Endodermal cell (in vitro differentiated cells): Measurements from ENCODE around the gene RAB1A. TPM values are rescaled to one million over a fixed set of nuclear protein-coding genes. Genes with fewer than 3 reads are reported as not detected.
A peak's percentile ranks its signal among the peaks of the same experiment; 100 is the strongest.

Source experiments
- DNase-seq: peaks from one replicate; pipeline ENCODE4 v3.0.0-alpha.2; 2017
- H3K27ac ChIP-seq: 2 replicates; pipeline ENCODE4 v1.5.1; 2013; ENCODE audit warnings: mild to moderate bottlenecking, low read depth, low read length, moderate library complexity
- H3K27me3 ChIP-seq: 2 replicates; pipeline ENCODE4 v1.6.1; 2013; ENCODE audit warnings: mild to moderate bottlenecking, low read length, moderate library complexity; ENCODE audit not compliant: insufficient read depth, control insufficient read depth, poor library complexity, severe bottlenecking
- H3K36me3 ChIP-seq: 2 replicates; pipeline ENCODE4 v1.7.0; 2013; ENCODE audit warnings: mild to moderate bottlenecking, low read length, moderate library complexity; ENCODE audit not compliant: control insufficient read depth, insufficient read depth
- H3K4me1 ChIP-seq: one replicate; pipeline ENCODE4 v1.7.0; 2013; ENCODE audit warnings: low read length; ENCODE audit not compliant: control insufficient read depth, insufficient read depth
- H3K4me3 ChIP-seq: 2 replicates; pipeline ENCODE4 v1.5.1; 2013; ENCODE audit warnings: mild to moderate bottlenecking, low read length, moderate library complexity
- H3K9ac ChIP-seq: 2 replicates; pipeline ENCODE4 v1.6.1; 2013; ENCODE audit warnings: mild to moderate bottlenecking, low read length, moderate library complexity; ENCODE audit not compliant: poor library complexity, severe bottlenecking; ENCODE audit errors: extremely low read depth
- H3K9me3 ChIP-seq: 2 replicates; pipeline ENCODE4 v1.6.1; 2013; ENCODE audit warnings: mild to moderate bottlenecking, low read length, moderate library complexity; ENCODE audit not compliant: control insufficient read depth
- H3K27ac Mint-ChIP-seq: 2 replicates; pipeline ENCODE4 v1.8.0; 2020; ENCODE audit warnings: mixed read lengths
- H3K27me3 Mint-ChIP-seq: 2 replicates; pipeline ENCODE4 v1.8.0; 2021; ENCODE audit warnings: mild to moderate bottlenecking, mixed read lengths; ENCODE audit not compliant: insufficient read depth
- H3K36me3 Mint-ChIP-seq: 2 replicates; pipeline ENCODE4 v1.8.0; 2020; ENCODE audit warnings: low read depth, mixed read lengths
- H3K4me1 Mint-ChIP-seq: 2 replicates; pipeline ENCODE4 v1.8.0; 2020; ENCODE audit warnings: mixed read lengths
- H3K4me3 Mint-ChIP-seq: 2 replicates; pipeline ENCODE4 v1.8.0; 2020; ENCODE audit warnings: mild to moderate bottlenecking, moderate library complexity, mixed read lengths
- H3K9me3 Mint-ChIP-seq: 2 replicates; pipeline ENCODE4 v1.8.0; 2020; ENCODE audit warnings: mild to moderate bottlenecking, mixed read lengths
- CTCF ChIP-seq: fragments of 200-600 bp; sonication (generic); conservative IDR thresholded peaks from 2 replicates; pipeline ENCODE4 v1.5.0; 2021; ENCODE audit warnings: antibody characterized with exemption, mild to moderate bottlenecking
- WGBS, 2 experiments: methylation state at CpG; one replicate each; pipeline versions ENCODE4 v1.1.5 to v1.1.7; 2013; ENCODE audit warnings: missing lambda C conversion rate in 2 of 2, mixed read lengths in 1 of 2; ENCODE audit not compliant: insufficient coverage in 1 of 2, insufficient read length in 1 of 2; 5-methylcytosine and 5-hydroxymethylcytosine counted together
- total RNA-seq, 2 donors: library from RNA; stranded (reverse); fragmentation: NEBNext Ultra II Directional in 1 of 2; extraction: Animal tissue kit (Norgen Biotek cat#: 25700) in 1 of 2; gene quantifications; 2 replicates in 1 of 2; 3 replicates in 1 of 2; pipeline ENCODE4 v1.2.1, GENCODE V29; 2021

RAB1A gene
- total RNA-seq, 2 donors from 2014 or later: 122 to 125 TPM

- Histone ChIP-seq H3K27me3 (no peaks in the 10 kb centered on the region), H3K4me1 (no peaks in the 10 kb centered on the region), H3K27ac (no peak overlapping the region), H3K4me3 (peak overlapping the region; percentile 10), H3K36me3 (peaks cover 4% of the 10 kb centered on the region), H3K9me3 (peaks cover 32% of the 10 kb centered on the region), H3K9ac (no peak overlapping the region)
- Mint-ChIP-seq H3K27me3 (no peaks in the 10 kb centered on the region), H3K27ac (no peak overlapping the region), H3K4me1 (peaks cover 23% of the 10 kb centered on the region), H3K4me3 (no peak overlapping the region), H3K36me3 (peaks cover 47% of the 10 kb centered on the region), H3K9me3 (peaks cover 27% of the 10 kb centered on the region)
- no peak for TF ChIP-seq CTCF
- DNase-seq: peak; percentile 60
- WGBS, 2 experiments: 97 to 100% methylated on average over 1 of the region's 1 CpG
These were observed 80.8 kb downstream of the RAB1A start for GRCh38 chr2:65049010-65049639.

GRCh38 chr2:65046633-65047407, 83.1 kb downstream of the RAB1A start:
- WGBS, 2 experiments: 93 to 94% methylated on average over 8 to 11 of the region's 11 CpGs
- no peak overlapping the region for H3K27ac ChIP-seq
- peaks cover 11% of the 10 kb centered on the region for H3K36me3 ChIP-seq
- H3K4me1 Mint-ChIP-seq: peaks cover 23% of the 10 kb centered on the region
- H3K9me3 ChIP-seq: peaks cover 42% of the 10 kb centered on the region
- TF ChIP-seq CTCF: no peak
- H3K9me3 Mint-ChIP-seq: peaks cover 31% of the 10 kb centered on the region
- no peak overlapping the region for H3K9ac ChIP-seq
- H3K27ac Mint-ChIP-seq: no peak overlapping the region
- H3K4me3 ChIP-seq: no peak overlapping the region
- no peaks in the 10 kb centered on the region for H3K4me1 ChIP-seq
- no peak overlapping the region for H3K4me3 Mint-ChIP-seq
- H3K36me3 Mint-ChIP-seq: peaks cover 54% of the 10 kb centered on the region
- DNase-seq: no peak
- H3K27me3 ChIP-seq: no peaks in the 10 kb centered on the region
- no peaks in the 10 kb centered on the region for H3K27me3 Mint-ChIP-seq

GRCh38 chr2:65045651-65046050, 84.3 kb downstream of the RAB1A start:
- Mint-ChIP-seq H3K36me3 (peaks cover 45% of the 10 kb centered on the region), H3K27ac (peak overlapping the region; percentile 64), H3K27me3 (no peaks in the 10 kb centered on the region), H3K4me1 (peaks cover 23% of the 10 kb centered on the region), H3K4me3 (no peak overlapping the region), H3K9me3 (peaks cover 31% of the 10 kb centered on the region)
- 49 to 92% methylated on average over 4 to 10 of the region's 10 CpGs for WGBS, 2 experiments
- no peaks in the 10 kb centered on the region for H3K4me1 ChIP-seq
- no peak for TF ChIP-seq CTCF
- H3K9me3 ChIP-seq: peaks cover 42% of the 10 kb centered on the region
- peak; percentile 94 for DNase-seq
- peaks cover 11% of the 10 kb centered on the region for H3K36me3 ChIP-seq
- H3K4me3 ChIP-seq: peak overlapping the region; percentile 5
- H3K27ac ChIP-seq: no peak overlapping the region
- H3K9ac ChIP-seq: no peak overlapping the region
- H3K27me3 ChIP-seq: no peaks in the 10 kb centered on the region
